GM12874 (cell line): ENCODE data around the gene SEPTIN1.

Experiments
- TF ChIP-seq, protein P1 (sequence below): IDR thresholded peaks from 2 replicates; pipeline ENCODE4 v1.5.1; 2011; ENCODE audit warnings: low read depth, mild to moderate bottlenecking, control low read depth, low read length, moderate library complexity; ENCODE audit not compliant: insufficient read depth

Gene SEPTIN1

DNA sequence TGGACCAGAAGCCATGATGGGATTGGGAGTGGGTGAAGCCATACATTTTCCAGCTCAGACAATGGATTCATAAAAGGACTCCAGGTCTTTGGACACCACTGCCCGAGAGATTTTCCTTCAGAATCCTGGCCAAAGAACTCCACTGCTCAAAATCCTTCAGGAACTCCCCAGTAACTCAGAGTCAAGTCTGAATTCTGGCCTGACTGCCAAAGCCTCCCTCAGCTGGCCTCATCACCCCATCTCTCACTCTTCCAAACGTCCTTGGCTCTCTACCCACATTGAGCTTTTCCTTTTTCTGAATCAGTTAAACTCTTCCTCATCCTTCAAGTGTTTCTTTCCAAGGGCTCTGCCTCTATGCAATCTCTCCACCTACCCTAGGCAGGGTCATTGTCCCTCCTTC lies 1.2 kb upstream of the SEPTIN1 start:
- TF ChIP-seq, protein P1, sequence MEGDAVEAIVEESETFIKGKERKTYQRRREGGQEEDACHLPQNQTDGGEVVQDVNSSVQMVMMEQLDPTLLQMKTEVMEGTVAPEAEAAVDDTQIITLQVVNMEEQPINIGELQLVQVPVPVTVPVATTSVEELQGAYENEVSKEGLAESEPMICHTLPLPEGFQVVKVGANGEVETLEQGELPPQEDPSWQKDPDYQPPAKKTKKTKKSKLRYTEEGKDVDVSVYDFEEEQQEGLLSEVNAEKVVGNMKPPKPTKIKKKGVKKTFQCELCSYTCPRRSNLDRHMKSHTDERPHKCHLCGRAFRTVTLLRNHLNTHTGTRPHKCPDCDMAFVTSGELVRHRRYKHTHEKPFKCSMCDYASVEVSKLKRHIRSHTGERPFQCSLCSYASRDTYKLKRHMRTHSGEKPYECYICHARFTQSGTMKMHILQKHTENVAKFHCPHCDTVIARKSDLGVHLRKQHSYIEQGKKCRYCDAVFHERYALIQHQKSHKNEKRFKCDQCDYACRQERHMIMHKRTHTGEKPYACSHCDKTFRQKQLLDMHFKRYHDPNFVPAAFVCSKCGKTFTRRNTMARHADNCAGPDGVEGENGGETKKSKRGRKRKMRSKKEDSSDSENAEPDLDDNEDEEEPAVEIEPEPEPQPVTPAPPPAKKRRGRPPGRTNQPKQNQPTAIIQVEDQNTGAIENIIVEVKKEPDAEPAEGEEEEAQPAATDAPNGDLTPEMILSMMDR = no peak

DNA sequence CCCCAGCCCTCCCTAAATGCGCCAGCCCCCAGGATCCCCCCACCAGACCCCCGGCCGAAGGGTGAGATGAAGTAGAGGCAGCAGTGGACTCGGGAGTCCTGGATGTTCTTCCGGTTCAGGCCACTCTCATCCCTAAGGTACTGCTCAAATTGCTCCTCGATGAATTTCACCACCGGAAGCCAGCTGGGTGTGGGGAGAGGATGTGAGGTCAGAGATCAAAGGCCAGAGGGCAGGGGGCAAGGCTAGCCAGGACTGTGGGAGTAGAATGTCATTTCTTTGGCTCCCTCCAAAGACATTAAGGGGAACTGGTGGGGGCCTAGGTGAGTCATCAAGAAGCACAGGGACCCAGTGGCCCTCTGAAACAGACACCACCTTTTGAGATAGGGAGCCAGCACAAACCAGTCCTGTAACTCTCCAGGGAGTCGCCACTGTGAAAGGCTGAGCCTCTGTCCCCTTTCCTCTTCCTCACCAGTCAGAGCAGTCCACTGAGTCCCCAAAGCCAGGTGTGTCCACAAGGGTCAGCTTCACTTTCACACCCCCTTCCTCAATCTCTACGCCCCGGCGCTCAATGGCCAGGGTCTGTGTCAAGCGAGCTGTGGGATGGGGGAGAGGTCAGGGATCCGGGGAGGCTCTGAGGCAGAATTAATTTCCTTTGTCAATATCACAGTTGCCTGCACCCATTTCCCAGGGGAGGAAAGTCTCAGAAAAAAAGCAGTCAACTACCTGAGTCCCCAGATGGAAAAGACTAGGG lies 895 bp downstream of the SEPTIN1 start:
- TF ChIP-seq, protein P1 = no peak

DNA sequence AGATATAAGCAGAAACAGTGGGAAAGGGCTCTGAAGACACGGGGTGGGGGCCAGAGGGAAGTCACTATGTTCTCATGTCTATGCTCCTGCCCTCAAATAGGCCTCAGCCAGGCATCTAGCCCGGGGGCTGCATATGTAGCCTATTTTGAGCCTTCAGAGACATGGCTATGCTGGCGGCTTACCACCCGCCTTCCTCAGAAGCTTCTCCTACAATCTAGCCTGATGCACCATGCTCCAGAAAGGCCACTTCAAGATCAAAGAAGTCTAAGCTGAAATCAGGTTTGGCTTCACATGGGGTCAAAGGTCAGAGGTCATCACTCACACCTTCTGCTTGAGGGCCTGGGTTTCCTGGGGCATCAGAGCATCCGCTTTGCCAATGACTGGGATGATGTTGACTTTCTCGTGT lies 1.6 kb downstream of the SEPTIN1 start:
- TF ChIP-seq, protein P1 = no peak

DNA sequence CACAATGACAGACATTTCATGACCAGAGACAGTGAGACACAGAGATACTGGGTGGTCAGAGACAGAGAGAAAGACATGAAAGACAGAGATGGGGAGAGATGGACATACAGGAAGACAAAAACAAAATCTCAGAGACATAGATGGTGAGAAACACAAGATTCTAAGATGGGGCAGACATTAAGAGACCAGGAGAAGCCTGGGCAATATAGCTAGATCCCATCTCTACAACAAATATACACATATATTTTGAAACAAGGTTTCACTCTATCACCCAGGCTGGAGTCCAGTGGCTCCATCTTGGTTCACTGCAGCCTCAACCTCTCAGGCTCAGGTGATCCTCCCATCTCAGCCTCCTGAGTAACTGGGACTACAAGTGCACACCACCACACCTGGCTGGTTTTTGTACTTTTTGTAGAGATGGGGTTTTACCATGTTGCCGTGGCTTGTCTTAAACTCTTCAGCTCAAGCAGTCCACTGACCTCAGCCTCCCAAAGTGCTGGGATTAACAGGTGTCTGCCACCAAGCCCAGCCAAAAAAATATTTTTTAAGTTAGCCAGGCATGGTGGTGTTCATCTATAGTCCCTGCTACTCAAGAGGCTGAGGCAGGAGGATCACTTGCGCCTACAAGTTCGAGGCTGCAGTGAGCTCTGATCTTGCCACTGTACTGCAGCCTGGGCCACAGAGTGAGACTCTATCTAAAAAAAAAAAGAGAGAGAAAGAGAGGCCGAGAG lies 2.1 kb downstream of the SEPTIN1 start:
- TF ChIP-seq, protein P1 = no peak

DNA sequence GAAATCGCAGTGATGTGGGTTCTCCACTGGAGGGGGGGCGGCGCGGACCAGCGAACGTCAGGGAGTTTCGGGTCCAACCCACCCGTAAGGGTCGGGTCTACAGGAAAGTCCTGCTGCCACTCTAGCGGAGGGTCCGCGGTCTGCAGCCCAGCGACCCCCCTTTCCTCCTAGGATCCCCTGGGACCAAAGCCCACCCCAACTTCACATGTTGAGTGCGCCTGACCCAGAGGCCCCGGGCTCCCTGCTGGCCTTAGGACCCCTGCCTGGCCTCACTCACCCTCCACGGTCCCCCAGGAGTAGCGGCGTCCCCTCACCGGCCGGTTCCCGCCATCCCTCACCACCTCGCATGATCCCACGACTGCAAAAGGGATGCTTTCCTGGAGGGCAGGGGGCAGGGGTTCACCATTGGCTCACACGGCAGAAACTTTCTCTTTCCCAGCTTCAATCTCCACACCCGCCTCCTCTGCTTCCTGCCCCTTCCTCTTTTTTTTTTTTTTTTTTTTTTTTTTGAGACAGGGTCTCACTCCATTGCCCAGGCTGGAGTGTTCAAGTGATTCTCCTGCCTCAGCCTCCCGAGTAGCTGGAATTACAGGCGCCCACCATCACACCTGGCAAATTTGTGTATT lies 3.1 kb downstream of the SEPTIN1 start:
- TF ChIP-seq, protein P1 = no peak

DNA sequence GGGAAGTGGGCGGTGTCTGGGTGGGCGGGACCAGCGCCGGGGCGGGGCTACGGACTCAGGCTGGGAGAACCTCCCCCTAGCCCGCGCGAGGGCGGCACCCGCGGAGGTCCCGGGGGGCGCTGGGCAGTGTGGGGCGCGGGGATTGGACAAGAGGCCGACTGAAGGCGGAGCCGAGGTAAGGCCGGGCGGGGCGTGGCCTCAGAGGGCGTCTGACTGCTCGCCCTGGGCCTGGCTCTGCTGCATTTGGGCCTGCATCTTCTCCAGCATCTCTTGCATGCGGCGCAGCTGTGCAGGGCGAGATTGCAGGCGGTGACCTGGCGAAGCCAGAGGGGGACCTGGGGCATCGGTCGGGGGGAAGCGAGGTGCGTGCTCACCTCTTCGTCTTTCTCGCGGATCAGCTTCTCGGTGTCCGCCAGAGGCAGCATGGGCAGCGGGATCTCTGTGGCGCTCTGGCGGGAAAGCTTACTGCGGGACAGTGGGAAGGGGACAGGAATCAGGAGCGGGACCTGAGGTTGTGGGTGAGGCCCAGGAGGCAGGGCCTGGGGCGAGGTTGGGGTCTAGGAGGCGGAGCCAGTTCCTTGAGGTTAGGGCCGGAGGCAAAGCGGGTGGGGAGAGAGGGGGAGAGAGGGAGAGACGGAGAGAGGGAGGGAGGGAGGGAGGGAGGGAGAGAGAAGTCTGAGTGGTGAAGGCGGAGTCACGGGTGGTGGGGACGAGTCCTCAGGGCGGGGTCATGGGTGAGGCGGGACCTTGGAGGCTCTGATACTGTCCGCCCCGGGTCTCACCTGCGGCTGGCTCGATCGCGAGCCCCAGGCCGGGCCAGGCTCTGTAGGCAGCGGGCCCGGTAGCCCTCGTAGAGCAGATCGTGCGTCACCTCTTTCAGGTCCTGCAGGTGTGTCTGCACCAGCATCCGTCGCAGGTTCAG lies 3.9 kb downstream of the SEPTIN1 start:
- TF ChIP-seq, protein P1 = no peak
